Suprapubic skin (tissue), 3 donors: ENCODE measurements around the gene TTC24.

Source experiments
- POLR2A ChIP-seq, 2 donors: fragments of 450-650 bp; IDR thresholded peaks; one replicate each; pipeline ENCODE4 v1.6.1; 2017; ENCODE audit warnings: antibody characterized with exemption in 2 of 2, mild to moderate bottlenecking in 2 of 2, moderate library complexity in 2 of 2
- TF ChIP-seq, protein P1 (sequence below), 2 donors: fragments of 200-600 bp in 1 of 2; fragments of 450-650 bp in 1 of 2; sonication (generic) in 1 of 2; IDR thresholded peaks; one replicate each; pipeline ENCODE4 v1.5.1; 2016 to 2019; ENCODE audit warnings: antibody characterized with exemption in 2 of 2, mild to moderate bottlenecking in 1 of 2, moderate library complexity in 1 of 2

DNA sequence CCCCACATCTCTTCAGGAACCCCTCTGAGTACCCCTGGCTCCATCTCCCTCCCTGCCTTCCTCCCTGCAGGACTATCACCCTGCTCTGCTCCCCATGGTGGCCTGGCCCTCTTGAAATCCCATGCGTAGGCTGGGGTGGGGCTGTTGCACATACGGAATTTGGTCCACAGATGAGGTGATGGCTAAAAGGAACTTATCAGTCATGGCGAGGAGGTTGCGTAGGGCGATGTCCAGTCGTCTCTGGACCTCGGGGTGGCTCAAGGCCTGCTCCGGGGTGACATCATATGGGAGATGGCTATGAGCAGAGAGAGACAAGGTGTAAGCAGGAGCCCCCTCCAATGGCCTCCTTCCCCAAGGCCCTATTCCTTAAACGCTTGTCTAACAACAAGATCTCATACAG is 42.5 kb upstream of the TTC24 start:
- TF ChIP-seq, protein P1, sequence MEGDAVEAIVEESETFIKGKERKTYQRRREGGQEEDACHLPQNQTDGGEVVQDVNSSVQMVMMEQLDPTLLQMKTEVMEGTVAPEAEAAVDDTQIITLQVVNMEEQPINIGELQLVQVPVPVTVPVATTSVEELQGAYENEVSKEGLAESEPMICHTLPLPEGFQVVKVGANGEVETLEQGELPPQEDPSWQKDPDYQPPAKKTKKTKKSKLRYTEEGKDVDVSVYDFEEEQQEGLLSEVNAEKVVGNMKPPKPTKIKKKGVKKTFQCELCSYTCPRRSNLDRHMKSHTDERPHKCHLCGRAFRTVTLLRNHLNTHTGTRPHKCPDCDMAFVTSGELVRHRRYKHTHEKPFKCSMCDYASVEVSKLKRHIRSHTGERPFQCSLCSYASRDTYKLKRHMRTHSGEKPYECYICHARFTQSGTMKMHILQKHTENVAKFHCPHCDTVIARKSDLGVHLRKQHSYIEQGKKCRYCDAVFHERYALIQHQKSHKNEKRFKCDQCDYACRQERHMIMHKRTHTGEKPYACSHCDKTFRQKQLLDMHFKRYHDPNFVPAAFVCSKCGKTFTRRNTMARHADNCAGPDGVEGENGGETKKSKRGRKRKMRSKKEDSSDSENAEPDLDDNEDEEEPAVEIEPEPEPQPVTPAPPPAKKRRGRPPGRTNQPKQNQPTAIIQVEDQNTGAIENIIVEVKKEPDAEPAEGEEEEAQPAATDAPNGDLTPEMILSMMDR (IDR thresholded peaks at IDR 0.05), result no peak
- no peak for TF ChIP-seq POLR2A (IDR thresholded peaks at IDR 0.05)
